MM.1S (cell line): ENCODE measurements around the gene LINC00305.

Experiments used
- DNase-seq: peaks from one replicate; pipeline ENCODE4 v3.0.0-alpha.2; 2015
- H2AFZ ChIP-seq: fragments of 300-600 bp; sonication (generic); 2 replicates; pipeline ENCODE4 v1.6.0; 2016; ENCODE audit warnings: antibody characterized with exemption, low read length
- H3F3A ChIP-seq: fragments of 300-600 bp; sonication (generic); 2 replicates; pipeline ENCODE4 v1.6.1; 2016; ENCODE audit warnings: mild to moderate bottlenecking, antibody characterized with exemption, low read length, moderate library complexity, mixed read lengths; ENCODE audit not compliant: insufficient read depth
- H3K27ac ChIP-seq: fragments of 300-600 bp; sonication (generic); 2 replicates; pipeline ENCODE4 v1.5.1; 2016; ENCODE audit warnings: mild to moderate bottlenecking, low read length
- H3K27me3 ChIP-seq: fragments of 300-600 bp; sonication (generic); replicated peaks from 2 replicates; pipeline ENCODE4 v1.6.0; 2016; ENCODE audit warnings: low read length; ENCODE audit not compliant: insufficient read depth
- H3K36me3 ChIP-seq: fragments of 300-600 bp; sonication (generic); replicated peaks from 2 replicates; pipeline ENCODE4 v1.6.1; 2016; ENCODE audit warnings: mild to moderate bottlenecking, low read length, mixed read lengths; ENCODE audit not compliant: insufficient read depth
- H3K4me1 ChIP-seq: fragments of 300-600 bp; sonication (generic); 2 replicates; pipeline ENCODE4 v1.6.1; 2016; ENCODE audit warnings: low read length, mixed read lengths
- H3K4me2 ChIP-seq: fragments of 300-600 bp; sonication (generic); 2 replicates; pipeline ENCODE4 v1.6.0; 2016; ENCODE audit warnings: low read depth, low read length
- H3K4me3 ChIP-seq: fragments of 300-600 bp; sonication (generic); 2 replicates; pipeline ENCODE4 v1.5.1; 2016; ENCODE audit warnings: low read length, mixed read lengths
- H3K79me2 ChIP-seq: fragments of 300-600 bp; sonication (generic); 2 replicates; pipeline ENCODE4 v1.6.1; 2016; ENCODE audit warnings: mixed run types, low read length, mixed read lengths
- H3K9ac ChIP-seq: fragments of 300-600 bp; sonication (generic); 2 replicates; pipeline ENCODE4 v1.6.1; 2016; ENCODE audit warnings: low read length, mixed read lengths
- H3K9me2 ChIP-seq: fragments of 300-600 bp; sonication (generic); replicated peaks from 2 replicates; pipeline ENCODE4 v1.6.1; 2016; ENCODE audit warnings: mild to moderate bottlenecking, low read length, mixed read lengths; ENCODE audit not compliant: insufficient read depth
- H3K9me3 ChIP-seq: fragments of 300-600 bp; sonication (generic); replicated peaks from 2 replicates; pipeline ENCODE4 v1.6.1; 2016; ENCODE audit warnings: mild to moderate bottlenecking, low read length, mixed read lengths; ENCODE audit not compliant: insufficient read depth
- H4K20me1 ChIP-seq: fragments of 300-600 bp; sonication (generic); 2 replicates; pipeline ENCODE4 v1.6.1; 2016; ENCODE audit warnings: mild to moderate bottlenecking, low read length, moderate library complexity, mixed read lengths; ENCODE audit not compliant: insufficient read depth
- EZH2 ChIP-seq: fragments of 300-600 bp; sonication (generic); optimal IDR thresholded peaks from 2 replicates; pipeline ENCODE3; 2017; ENCODE audit warnings: low read depth, mild to moderate bottlenecking, antibody characterized with exemption, low read length, mixed read lengths
- EZH2phosphoT487 ChIP-seq: fragments of 300-600 bp; sonication (generic); IDR thresholded peaks from 2 replicates; pipeline ENCODE4 v1.6.1; 2018; ENCODE audit warnings: antibody characterized with exemption, low read length
- TF ChIP-seq, protein P1 (sequence below): fragments of 300-600 bp; sonication (generic); IDR thresholded peaks from 2 replicates; pipeline ENCODE4 v1.5.1; 2016; ENCODE audit warnings: antibody characterized with exemption, low read length, mixed read lengths

Gene LINC00305

DNA sequence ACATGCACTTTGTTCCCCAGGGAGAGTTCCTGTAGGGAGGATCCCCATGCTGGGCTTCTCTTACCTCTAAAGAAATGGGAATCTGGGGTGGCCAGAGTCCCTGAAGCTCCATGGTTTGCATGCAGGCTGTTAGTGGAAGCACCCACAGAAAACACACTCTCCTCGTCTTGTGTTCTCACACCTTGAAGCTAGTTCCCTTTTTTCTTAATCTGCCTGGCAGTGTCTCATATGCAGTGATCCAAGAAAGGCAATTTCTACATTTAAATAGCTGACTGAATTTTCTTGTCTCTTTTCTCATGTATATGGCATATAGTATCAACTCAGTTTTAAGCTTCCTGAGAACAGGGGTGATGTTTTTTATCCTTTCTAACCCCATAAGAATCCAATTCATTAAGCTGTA lies 65.0 kb downstream of the LINC00305 start:
- Histone ChIP-seq H3K4me1 (peaks cover 4% of the 10 kb centered on the region; the same call in 1 of the 2 replicates), H3K9me3 (no peaks in the 10 kb centered on the region), H3K4me2 (no peak overlapping the region), H3K9ac (no peak overlapping the region), H3K27me3 (no peaks in the 10 kb centered on the region), H3K27ac (no peak overlapping the region), H2AFZ (no peak overlapping the region), H3K79me2 (no peaks in the 10 kb centered on the region), H3K4me3 (no peak overlapping the region), H4K20me1 (no peaks in the 10 kb centered on the region), H3F3A (no peaks in the 10 kb centered on the region), H3K36me3 (no peaks in the 10 kb centered on the region), H3K9me2 (no peaks in the 10 kb centered on the region)
- no peak for DNase-seq
- TF ChIP-seq EZH2: no peak
- TF ChIP-seq, protein P1, sequence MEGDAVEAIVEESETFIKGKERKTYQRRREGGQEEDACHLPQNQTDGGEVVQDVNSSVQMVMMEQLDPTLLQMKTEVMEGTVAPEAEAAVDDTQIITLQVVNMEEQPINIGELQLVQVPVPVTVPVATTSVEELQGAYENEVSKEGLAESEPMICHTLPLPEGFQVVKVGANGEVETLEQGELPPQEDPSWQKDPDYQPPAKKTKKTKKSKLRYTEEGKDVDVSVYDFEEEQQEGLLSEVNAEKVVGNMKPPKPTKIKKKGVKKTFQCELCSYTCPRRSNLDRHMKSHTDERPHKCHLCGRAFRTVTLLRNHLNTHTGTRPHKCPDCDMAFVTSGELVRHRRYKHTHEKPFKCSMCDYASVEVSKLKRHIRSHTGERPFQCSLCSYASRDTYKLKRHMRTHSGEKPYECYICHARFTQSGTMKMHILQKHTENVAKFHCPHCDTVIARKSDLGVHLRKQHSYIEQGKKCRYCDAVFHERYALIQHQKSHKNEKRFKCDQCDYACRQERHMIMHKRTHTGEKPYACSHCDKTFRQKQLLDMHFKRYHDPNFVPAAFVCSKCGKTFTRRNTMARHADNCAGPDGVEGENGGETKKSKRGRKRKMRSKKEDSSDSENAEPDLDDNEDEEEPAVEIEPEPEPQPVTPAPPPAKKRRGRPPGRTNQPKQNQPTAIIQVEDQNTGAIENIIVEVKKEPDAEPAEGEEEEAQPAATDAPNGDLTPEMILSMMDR: no peak

DNA sequence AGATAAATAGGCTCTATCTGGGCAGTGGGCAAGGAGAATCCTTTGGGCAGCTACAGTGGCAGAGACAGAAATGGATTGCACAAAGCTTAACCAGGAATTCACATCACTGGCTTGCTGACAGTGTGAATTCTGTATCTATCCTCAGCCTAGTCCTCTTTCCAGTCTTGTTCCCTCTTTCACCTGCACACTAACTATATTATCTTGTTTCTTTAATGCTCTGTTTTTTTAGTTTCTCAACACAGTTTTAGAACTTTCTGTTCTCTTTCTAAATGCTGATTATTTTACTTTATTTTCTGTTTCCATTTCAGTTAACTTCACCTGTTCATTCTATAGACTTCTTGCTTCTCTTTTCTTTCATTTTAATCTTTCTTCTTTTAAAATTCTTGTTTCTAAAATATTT lies 66.4 kb downstream of the LINC00305 start:
- no peaks in the 10 kb centered on the region for H3K9me2 ChIP-seq
- H3K79me2 ChIP-seq: no peaks in the 10 kb centered on the region
- no peaks in the 10 kb centered on the region for H3K27me3 ChIP-seq
- H2AFZ ChIP-seq: peak overlapping the region; percentile 15; the same call in 1 of the 2 replicates
- DNase-seq: no peak
- no peak for TF ChIP-seq EZH2
- no peak for TF ChIP-seq EZH2phosphoT487
- TF ChIP-seq, protein P1: no peak
- H3K4me3 ChIP-seq: no peak overlapping the region
- H3K36me3 ChIP-seq: no peaks in the 10 kb centered on the region
- peak overlapping the region; percentile 21; the same call in 1 of the 2 replicates for H3K4me2 ChIP-seq
- H3K4me1 ChIP-seq: peaks cover 4% of the 10 kb centered on the region; the same call in 1 of the 2 replicates
- no peak overlapping the region for H3K9ac ChIP-seq
- H4K20me1 ChIP-seq: no peaks in the 10 kb centered on the region
- no peaks in the 10 kb centered on the region for H3K9me3 ChIP-seq
- H3K27ac ChIP-seq: peak overlapping the region; percentile 8; the same call in 1 of the 2 replicates
- no peaks in the 10 kb centered on the region for H3F3A ChIP-seq

DNA sequence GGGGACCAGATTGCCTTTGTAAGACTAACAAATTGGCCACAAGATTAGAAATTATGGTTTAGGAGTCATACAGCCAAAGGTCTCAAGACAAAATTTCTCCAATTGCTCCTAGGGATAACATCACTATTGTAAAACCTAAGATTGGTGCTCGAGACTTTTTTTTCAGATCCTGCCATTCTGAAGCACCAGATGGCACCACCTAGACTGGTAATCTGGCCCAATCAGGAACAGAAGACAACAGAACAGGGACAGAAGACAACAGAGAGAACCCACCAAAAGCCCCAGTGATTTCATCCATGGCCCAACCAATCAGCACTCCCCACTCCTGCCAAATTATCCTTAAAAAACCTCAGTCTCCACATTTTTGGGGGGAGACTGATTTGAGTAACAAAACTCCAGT lies 66.8 kb downstream of the LINC00305 start:
- Histone ChIP-seq H3K4me2 (peak overlapping the region; percentile 21; the same call in 1 of the 2 replicates), H4K20me1 (no peaks in the 10 kb centered on the region), H3K79me2 (no peaks in the 10 kb centered on the region), H3K9ac (no peak overlapping the region), H3K9me3 (no peaks in the 10 kb centered on the region), H3K27me3 (no peaks in the 10 kb centered on the region), H3F3A (no peaks in the 10 kb centered on the region), H3K4me1 (peaks cover 4% of the 10 kb centered on the region; the same call in 1 of the 2 replicates), H3K36me3 (no peaks in the 10 kb centered on the region), H3K27ac (peak overlapping the region; percentile 8; the same call in 1 of the 2 replicates), H2AFZ (peak overlapping the region; percentile 15; the same call in 1 of the 2 replicates), H3K4me3 (no peak overlapping the region), H3K9me2 (no peaks in the 10 kb centered on the region)
- no peak for TF ChIP-seq EZH2phosphoT487
- TF ChIP-seq, protein P1: peak; percentile 25
- no peak for DNase-seq
